ENCODE measurements around the gene GPR31. TPM values are rescaled to one million over a fixed set of nuclear protein-coding genes. Genes with fewer than 3 reads are reported as not detected.
"Not testable (repeated sequence)": the region's sequence is repeated elsewhere in the genome, so short reads cannot be mapped to it uniquely, and the experiment has no call there.

Gene GPR31
- total and polyA plus RNA-seq, 2 donors (not counting 3 experiments of a cell fraction or from before 2014, with no cell fraction given): not detected

GRCh38 chr6:167168296-167168695 lies 10.5 kb upstream of the GPR31 start:
- intact Hi-C loops (cut with micrococcal nuclease); H3K27me3 ChIP-seq (ENCODE audit: control insufficient read depth in 2 of 2, insufficient read depth in 2 of 2, low read length in 2 of 2); H3K4me2 ChIP-seq (ENCODE audit: insufficient read depth, low read length); POLR2A ChIA-PET; H3K79me2 ChIP-seq (ENCODE audit: control insufficient read depth, insufficient read depth, low read length); DNase-seq (ENCODE audit: low read depth, low spot score); CTCF ChIA-PET; H2AFZ ChIP-seq (ENCODE audit: low read depth, low read length); BruUV-seq (replicated peaks); H3K4me3 ChIP-seq (replicated peaks in 1 of 3; ENCODE audit: insufficient read depth in 1 of 3, low read depth in 1 of 3, low read length in 3 of 3); H4K20me1 ChIP-seq (replicated peaks; ENCODE audit: control insufficient read depth, extremely low read depth, insufficient read depth, low read length); FAIRE-seq; dilution Hi-C loops (cut with MboI; ENCODE audit: extremely low pct_ligation_motif_present, low sequenced_read_pairs); H3K4me1 ChIP-seq (ENCODE audit: control insufficient read depth, extremely low read depth, insufficient read depth, low read length); H3K36me3 ChIP-seq (ENCODE audit: control insufficient read depth in 2 of 2, extremely low read depth in 1 of 2, insufficient read depth in 2 of 2, low read length in 2 of 2); H3K9me3 ChIP-seq (replicated peaks; ENCODE audit: control insufficient read depth, insufficient read depth, low read length); H3K9ac ChIP-seq (replicated peaks; ENCODE audit: extremely low read depth, insufficient read depth, low read length); H3K9me1 ChIP-seq (replicated peaks; ENCODE audit: control insufficient read depth, extremely low read depth, insufficient read depth, low read length); H3K27ac ChIP-seq (ENCODE audit: insufficient read depth, low read depth, low read length): not testable (repeated sequence)

- H3K36me3 ChIP-seq (ENCODE audit: control insufficient read depth in 2 of 2, extremely low read depth in 1 of 2, insufficient read depth in 2 of 2, low read length in 2 of 2); H3K27ac ChIP-seq (ENCODE audit: insufficient read depth, low read depth, low read length); H4K20me1 ChIP-seq (replicated peaks; ENCODE audit: control insufficient read depth, extremely low read depth, insufficient read depth, low read length); H3K9me1 ChIP-seq (replicated peaks; ENCODE audit: control insufficient read depth, extremely low read depth, insufficient read depth, low read length); H2AFZ ChIP-seq (ENCODE audit: low read depth, low read length); H3K4me2 ChIP-seq (ENCODE audit: insufficient read depth, low read length); H3K4me1 ChIP-seq (ENCODE audit: control insufficient read depth, extremely low read depth, insufficient read depth, low read length); H3K9me3 ChIP-seq (replicated peaks; ENCODE audit: control insufficient read depth, insufficient read depth, low read length); DNase-seq (ENCODE audit: low read depth, low spot score); H3K9ac ChIP-seq (replicated peaks; ENCODE audit: extremely low read depth, insufficient read depth, low read length); BruUV-seq (replicated peaks); H3K27me3 ChIP-seq (ENCODE audit: control insufficient read depth in 2 of 2, insufficient read depth in 2 of 2, low read length in 2 of 2); intact Hi-C loops (cut with micrococcal nuclease); dilution Hi-C loops (cut with MboI; ENCODE audit: extremely low pct_ligation_motif_present, low sequenced_read_pairs); H3K4me3 ChIP-seq (replicated peaks in 1 of 3; ENCODE audit: insufficient read depth in 1 of 3, low read depth in 1 of 3, low read length in 3 of 3); POLR2A ChIA-PET; CTCF ChIA-PET; H3K79me2 ChIP-seq (ENCODE audit: control insufficient read depth, insufficient read depth, low read length): not testable (repeated sequence)
- FAIRE-seq: peak; percentile 12
Observed at GRCh38 chr6:167167699-167168098, 9.9 kb upstream of the GPR31 start.

GRCh38 chr6:167165858-167166471 lies 8.2 kb upstream of the GPR31 start:
- Histone ChIP-seq H3K36me3 (ENCODE audit: control insufficient read depth in 2 of 2, extremely low read depth in 1 of 2, insufficient read depth in 2 of 2, low read length in 2 of 2) (no peaks in the 10 kb centered on the region), H2AFZ (ENCODE audit: low read depth, low read length) (no peak overlapping the region), H3K9me3 (replicated peaks; ENCODE audit: control insufficient read depth, insufficient read depth, low read length) (no peaks in the 10 kb centered on the region), H3K4me3 (replicated peaks in 1 of 3; ENCODE audit: insufficient read depth in 1 of 3, low read depth in 1 of 3, low read length in 3 of 3) (no peak overlapping the region), H3K9ac (replicated peaks; ENCODE audit: extremely low read depth, insufficient read depth, low read length) (no peak overlapping the region), H3K79me2 (ENCODE audit: control insufficient read depth, insufficient read depth, low read length) (no peaks in the 10 kb centered on the region), H3K27me3 (ENCODE audit: control insufficient read depth in 2 of 2, insufficient read depth in 2 of 2, low read length in 2 of 2) (no peaks in the 10 kb centered on the region), H4K20me1 (replicated peaks; ENCODE audit: control insufficient read depth, extremely low read depth, insufficient read depth, low read length) (no peaks in the 10 kb centered on the region), H3K27ac (ENCODE audit: insufficient read depth, low read depth, low read length) (no peak overlapping the region), H3K9me1 (replicated peaks; ENCODE audit: control insufficient read depth, extremely low read depth, insufficient read depth, low read length) (no peaks in the 10 kb centered on the region), H3K4me2 (ENCODE audit: insufficient read depth, low read length) (no peak overlapping the region), H3K4me1 (ENCODE audit: control insufficient read depth, extremely low read depth, insufficient read depth, low read length) (no peaks in the 10 kb centered on the region)
- no peak for DNase-seq (ENCODE audit: low read depth, low spot score)
- ChIA-PET CTCF (no interaction called here), POLR2A (no interaction called here)
- no TSS peak for BruUV-seq (replicated peaks)
- intact Hi-C loops (cut with micrococcal nuclease) (no loop called here), dilution Hi-C loops (cut with MboI; ENCODE audit: extremely low pct_ligation_motif_present, low sequenced_read_pairs) (no loop called here)
- no peak for FAIRE-seq
- TF ChIP-seq MAX (IDR thresholded peaks at IDR 0.05; ENCODE audit: insufficient read depth, insufficient read length) (no peak), CTCF (IDR thresholded peaks at IDR 0.05; ENCODE audit: extremely low read depth in 1 of 2, insufficient read depth in 1 of 2, low read depth in 1 of 2, low read length in 2 of 2) (no peak), EZH2 (IDR thresholded peaks at IDR 0.05; ENCODE audit: borderline replicate concordance, low read depth, low read length, severe bottlenecking) (no peak), MYC (IDR thresholded peaks at IDR 0.05; ENCODE audit: low read depth, low read length) (no peak), FOS (IDR thresholded peaks at IDR 0.05; ENCODE audit: borderline replicate concordance, insufficient read depth, low read length) (no peak), GATA2 (IDR thresholded peaks at IDR 0.05; ENCODE audit: insufficient read depth, insufficient read length, low read depth, low read length) (no peak), JUN (IDR thresholded peaks at IDR 0.05; ENCODE audit: borderline replicate concordance, insufficient read depth, insufficient read length, low read depth) (no peak), POLR2AphosphoS5 (IDR thresholded peaks at IDR 0.05; ENCODE audit: insufficient read depth, low read depth, low read length) (no peak), POLR2A (IDR thresholded peaks at IDR 0.05; ENCODE audit: low read depth, low read length) (no peak)
